Activated CD4-positive, alpha-beta T cell treated with anti-CD3 and anti-CD28 coated beads, Interleukin-2, Interleukin-4, amounts not matched to agents 100 ng/mL and 50 ng/mL, durations not matched to agents 16 hours and 8 hours (primary cell): ENCODE measurements around the gene DOCK7.
A peak's percentile ranks its signal among the peaks of the same experiment; 100 is the strongest.

Experiments used
- DNase-seq: peaks from one replicate; pipeline ENCODE4 v3.0.0-alpha.2; 2020; ENCODE audit warnings: low spot score

The DOCK7 gene

DNA sequence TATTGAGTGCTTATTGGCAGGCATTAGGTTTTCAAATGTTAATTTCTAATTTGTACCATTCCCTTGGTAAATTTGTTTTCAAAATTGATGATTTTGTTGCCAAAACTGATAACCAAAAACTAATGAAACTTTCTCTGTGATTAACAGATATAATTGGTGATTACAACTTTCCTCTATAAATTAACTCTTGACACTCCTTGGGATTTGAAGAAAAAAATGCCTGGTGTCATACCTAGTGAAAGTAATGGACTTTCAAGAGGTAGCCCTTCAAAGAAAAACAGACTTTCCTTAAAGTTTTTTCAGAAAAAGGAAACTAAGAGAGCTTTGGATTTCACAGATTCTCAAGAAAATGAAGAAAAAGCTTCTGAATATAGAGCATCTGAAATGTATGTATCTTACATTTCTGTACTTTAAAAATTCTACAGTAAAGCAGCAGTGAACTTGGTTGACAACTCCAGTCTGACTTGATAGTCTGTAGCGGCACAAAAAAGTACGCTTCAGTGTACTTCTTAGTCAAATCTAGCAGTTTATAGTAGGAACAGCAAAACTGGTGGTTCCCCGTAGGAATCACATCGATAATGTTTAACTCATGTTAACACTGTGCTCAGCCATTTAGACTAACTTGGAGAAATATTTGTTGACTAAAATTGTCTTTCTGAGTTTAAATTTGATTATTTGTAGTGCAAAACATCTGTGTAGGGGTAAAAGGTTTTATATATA lies 248.4 kb downstream of the DOCK7 start:
- peak; percentile 45 for DNase-seq

- DNase-seq = no peak
Observed at GRCh38 chr1:62438163-62438562, 250.0 kb downstream of the DOCK7 start.

DNA sequence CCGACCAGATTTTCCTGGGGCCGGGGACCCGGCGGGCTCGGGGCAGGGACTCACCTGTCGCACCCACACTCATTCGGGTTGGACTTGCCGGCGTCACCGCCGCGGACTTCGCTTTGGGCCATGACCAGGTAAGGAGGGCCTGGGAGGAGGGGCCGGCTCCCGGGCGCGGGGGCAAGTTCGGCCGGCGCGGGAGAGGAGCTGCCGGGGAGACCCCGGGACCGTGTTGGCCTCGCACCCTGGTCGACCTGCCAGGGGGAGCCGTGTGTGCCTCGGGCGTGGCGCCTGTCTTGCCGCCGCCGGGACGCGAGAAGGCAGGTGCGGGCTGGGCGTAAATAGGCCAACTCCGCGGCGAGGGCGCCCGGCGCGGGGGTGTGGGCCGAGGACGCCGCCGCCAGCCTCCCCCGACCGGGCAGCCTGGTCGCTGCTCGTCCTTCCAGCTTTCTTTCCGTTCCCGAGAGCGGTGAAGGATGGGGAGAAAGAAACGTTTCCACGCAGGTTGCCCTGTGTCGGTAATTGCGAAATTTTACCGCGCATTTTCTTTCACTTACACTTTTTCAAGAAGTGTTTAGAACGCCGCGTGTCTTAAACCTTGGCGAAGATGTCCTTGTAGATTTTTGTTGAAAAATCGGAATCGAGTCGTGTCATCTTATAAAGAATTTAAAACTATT lies 250.8 kb downstream of the DOCK7 start:
- peak; percentile 22 for DNase-seq

DNA sequence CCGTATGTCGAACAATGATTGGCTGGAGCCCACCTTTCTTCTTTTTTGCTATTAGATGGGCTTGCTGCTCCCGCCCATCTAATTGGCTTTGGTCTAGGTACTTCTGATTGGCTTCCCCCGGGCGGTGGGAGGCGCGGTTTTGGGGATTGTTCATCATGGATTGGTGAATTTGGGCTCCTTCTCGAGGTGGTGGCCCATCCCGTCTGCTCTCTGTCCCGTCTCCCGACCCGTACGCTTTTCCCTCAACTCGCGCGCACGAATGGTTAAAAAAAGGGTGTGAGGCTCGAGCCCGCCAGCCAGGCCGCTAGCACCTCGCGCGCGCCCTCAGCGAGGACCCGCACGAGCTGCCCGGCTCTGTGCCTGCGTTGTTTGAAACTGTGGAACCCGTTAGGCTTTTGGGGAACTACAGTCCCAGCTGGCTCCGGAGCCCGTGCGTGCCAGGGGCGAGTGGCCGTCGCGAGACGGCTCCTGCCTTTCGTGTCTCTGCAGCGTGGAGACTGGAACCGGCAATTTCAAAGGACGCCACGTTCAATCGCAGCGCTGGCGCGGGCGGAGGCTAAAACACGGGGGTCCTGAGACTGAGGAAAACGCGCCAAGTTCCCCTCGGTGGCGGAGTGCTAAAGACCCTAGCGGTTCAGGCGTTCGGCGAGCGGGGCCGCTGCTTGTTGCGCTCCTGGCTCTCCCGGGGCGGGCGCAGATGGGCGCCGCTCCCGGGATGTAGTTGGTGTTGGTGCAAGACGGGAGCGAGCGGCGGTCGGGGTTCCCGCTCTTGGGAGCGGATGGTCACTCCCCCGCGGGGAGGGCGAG lies 251.5 kb downstream of the DOCK7 start, which contains the start of gene USP1:
USP1 (plus strand) TSS at position 584 of the 807 bp plus-strand sequence. CDS start 2,819 bp downstream, outside the sequence.
- DNase-seq = peak; percentile 76

DNA sequence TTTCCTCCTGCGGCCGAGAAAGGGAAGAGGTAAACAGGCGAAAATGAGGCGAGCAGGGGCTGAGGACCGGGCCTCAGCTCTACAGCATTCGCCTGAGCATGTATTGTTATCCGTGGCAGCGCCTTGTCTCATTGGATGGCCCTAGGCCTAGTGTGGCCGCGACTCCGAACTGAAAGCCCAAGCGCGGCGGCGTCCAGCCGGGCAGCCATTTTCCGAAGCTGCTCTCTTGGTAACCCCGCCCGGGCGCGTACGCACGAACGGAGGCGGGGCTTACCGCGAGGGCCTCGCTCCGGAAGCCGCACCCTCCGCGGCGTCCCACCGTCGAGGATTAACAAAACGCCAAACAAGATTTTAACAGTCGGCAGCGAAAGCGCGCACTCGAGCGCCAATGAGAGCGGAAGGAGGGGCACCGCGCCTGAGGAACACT lies 252.1 kb downstream of the DOCK7 start:
- peak; percentile 99 for DNase-seq

GRCh38 chr1:62435231-62436038 lies 252.8 kb downstream of the DOCK7 start:
- no peak for DNase-seq

DNA sequence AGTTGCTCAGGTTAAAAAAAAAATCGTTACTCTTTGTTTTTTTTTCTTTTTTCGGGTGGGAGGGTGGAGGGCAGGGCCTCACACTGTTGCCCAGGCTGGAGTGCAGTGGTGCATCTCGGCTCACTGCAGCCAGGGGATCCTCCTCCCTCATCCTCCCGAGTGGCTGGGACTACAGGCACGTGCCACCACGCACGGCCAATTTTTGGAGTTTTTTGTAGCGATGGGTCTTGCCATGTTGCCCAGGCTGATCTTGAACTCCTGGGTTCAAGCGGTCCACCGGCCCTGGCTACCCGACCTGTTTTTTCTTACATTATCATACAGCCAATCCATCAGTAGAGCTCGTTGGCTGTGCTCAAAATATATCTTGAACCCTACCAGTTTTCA lies 253.6 kb downstream of the DOCK7 start:
- DNase-seq = no peak

DNA sequence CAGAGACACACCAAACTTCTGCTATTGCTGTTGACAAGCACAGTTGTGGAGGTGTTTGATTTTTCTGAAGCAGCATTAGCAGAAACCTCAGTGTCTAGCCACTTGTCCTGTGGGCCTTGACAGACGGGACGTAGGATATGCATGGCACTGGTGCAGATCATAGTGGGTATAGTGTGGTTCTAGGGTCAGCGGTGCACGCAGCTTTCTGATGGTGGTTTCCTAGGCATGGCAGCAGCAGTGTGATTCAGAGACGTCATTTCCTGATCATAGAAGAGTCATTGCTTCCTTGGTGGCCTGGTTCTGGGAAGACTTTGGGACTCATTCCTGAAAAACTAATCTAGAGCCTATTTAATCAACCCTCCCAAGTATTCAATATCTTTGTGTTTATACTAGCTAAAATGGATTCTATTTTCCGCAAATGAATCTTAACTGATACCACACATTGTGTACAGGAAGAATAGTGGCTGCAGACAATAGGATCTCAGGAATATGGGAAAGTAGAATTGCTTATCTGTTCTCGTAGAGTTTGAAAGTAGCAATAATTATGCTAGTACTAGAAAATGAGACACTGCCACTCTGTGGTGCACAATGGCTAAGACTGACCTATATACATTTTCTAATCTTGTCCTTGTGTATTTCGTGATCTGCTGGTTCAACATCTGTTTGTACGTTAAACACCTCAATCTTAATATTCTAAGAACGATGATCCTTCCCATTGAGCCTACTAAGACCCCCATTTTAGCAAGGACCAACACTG lies 254.1 kb downstream of the DOCK7 start:
- no peak for DNase-seq

GRCh38 chr1:62429581-62429980 lies 258.6 kb downstream of the DOCK7 start:
- no peak for DNase-seq

DNA sequence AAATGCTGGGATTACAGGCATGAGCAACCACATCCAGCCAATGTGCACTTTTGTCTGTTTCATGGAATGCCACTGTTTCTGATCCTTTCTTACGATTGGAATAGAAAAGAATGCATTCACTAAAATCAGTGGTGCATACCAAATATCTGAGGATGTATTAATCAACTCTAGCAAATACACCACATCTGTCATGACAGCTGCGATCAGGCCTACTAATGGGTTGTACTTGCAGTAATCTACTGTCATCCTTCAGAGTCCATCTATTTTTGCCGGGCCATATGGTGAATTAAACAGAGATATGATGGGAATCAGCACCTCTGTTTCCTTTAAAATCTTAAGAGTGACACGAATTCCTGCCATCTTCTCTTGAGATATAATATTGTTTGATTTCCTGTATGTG lies 259.8 kb downstream of the DOCK7 start:
- no peak for DNase-seq

- no peak for DNase-seq
Observed at GRCh38 chr1:62426794-62427193, 261.4 kb downstream of the DOCK7 start.

GRCh38 chr1:62426237-62426636 lies 261.9 kb downstream of the DOCK7 start:
- DNase-seq = no peak

DNA sequence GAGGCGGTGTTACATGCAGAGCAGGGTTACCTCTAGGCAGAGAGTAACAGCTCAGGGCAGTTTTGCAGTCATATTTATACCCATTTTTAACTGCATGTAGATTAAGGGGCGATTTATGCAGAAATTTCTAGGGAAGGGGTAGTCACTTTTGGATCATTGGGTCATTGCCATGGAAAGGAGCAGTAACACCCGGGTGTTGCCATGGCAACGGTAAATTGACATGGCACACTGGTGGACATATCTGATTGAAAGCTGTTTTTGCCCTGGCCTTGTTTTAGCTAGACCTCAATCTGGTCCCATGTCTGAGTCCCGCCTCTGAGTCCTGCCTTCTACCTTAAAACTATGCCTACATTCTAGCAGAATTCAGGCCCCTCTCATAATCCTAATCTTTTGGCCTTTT lies 263.1 kb downstream of the DOCK7 start:
- DNase-seq = no peak

- DNase-seq = no peak
Observed at GRCh38 chr1:62424411-62424810, 263.8 kb downstream of the DOCK7 start.

- no peak for DNase-seq
Observed at GRCh38 chr1:62423580-62424242, 264.5 kb downstream of the DOCK7 start.

DNA sequence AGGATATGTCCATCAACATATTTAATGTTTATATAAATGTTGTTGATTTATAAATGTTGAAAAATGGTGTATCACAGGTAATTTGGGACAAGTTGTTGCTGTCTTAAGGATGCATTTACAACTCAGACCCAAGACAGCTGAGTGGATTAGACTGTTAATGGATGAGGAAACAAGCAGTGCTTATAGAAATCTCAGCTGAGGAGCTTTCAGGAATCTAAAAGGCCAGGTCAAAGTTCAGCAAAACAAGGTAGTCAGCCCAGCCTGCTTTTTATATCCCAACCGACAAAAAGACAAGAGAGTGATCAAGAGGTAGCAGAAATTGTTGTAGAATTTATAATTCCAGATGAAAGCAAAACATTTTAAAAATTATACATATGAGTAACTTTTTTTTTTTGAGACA lies 268.0 kb downstream of the DOCK7 start:
- no peak for DNase-seq

DNA sequence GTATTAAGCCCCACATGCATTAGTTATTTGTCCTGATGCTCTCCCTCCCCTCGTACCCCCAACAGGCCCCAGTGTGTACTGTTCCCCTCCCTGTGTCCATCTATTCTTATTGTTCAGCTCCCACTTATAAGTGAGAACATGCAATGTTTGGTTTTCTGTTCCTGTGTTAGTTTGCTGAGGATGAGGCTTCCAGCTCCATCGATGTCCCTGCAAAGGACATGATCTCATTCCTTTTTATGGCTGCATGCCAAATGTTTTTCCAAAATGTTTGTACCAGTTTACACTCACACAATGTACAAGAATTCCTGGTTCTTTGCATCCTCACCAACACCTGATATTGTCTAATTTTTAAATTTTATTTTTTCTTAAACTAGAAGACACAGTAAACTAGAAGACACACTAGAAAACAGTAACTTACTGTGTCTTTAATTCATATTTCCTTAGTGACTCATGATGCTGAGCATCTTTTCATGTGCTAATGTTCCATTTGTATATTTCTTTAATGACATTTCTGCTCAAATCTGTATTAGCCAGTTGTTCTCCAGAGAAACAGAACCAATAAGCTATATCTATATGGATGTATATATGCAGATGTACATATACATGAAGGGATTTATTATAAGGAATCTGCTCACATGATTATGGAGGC lies 270.7 kb downstream of the DOCK7 start:
- no peak for DNase-seq

GRCh38 chr1:62415687-62416086 lies 272.5 kb downstream of the DOCK7 start:
- DNase-seq = no peak

- peak; percentile 45 for DNase-seq
Observed at GRCh38 chr1:62407398-62408009, 280.7 kb downstream of the DOCK7 start.

DNA sequence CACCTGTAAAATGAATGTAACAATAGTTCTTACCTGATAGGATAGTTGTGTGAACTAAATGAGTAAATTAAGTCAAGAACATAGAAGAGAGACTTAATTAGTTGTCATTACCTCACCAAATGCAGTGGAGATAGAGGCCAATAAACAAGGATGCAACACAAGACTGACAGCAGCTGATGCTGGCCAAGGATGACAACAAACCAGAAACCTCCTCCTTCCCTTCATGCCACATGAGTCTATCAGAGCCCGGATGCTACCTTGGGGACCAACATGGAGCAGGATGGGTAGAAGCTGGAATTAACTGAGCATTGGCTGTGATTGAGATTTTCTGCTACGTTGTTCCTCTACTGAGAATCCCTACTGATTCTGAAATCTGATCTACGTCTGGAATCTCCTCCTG lies 281.6 kb downstream of the DOCK7 start:
- no peak for DNase-seq
